GM21576 (cell line): ENCODE measurements around the gene RBFOX2.

Experiments used
- ATAC-seq: cut with Tn5 transposase; IDR thresholded peaks from one replicate; pipeline ENCODE4 v1.9.1; 2021; ENCODE audit warnings: mild to moderate bottlenecking, moderate library complexity; ENCODE audit not compliant: unreplicated experiment

Gene RBFOX2

GRCh38 chr22:35978889-35979288, 49.7 kb downstream of the RBFOX2 start:
- no peak for ATAC-seq

- ATAC-seq, result no peak
Observed at GRCh38 chr22:35978201-35978600, 50.4 kb downstream of the RBFOX2 start.

- ATAC-seq, result no peak
Observed at GRCh38 chr22:35977136-35977535, 51.5 kb downstream of the RBFOX2 start.

GRCh38 chr22:35973388-35973787, 55.2 kb downstream of the RBFOX2 start:
- ATAC-seq, result no peak

GRCh38 chr22:35972559-35972958, 56.1 kb downstream of the RBFOX2 start:
- ATAC-seq, result no peak

- ATAC-seq, result no peak
Observed at GRCh38 chr22:35971456-35972119, 57.0 kb downstream of the RBFOX2 start.

GRCh38 chr22:35970616-35971455, 57.8 kb downstream of the RBFOX2 start:
- no peak for ATAC-seq

- ATAC-seq, result no peak
Observed at GRCh38 chr22:35967046-35967397, 61.6 kb downstream of the RBFOX2 start.

- ATAC-seq, result no peak
Observed at GRCh38 chr22:35966314-35967045, 62.1 kb downstream of the RBFOX2 start.

- ATAC-seq, result no peak
Observed at GRCh38 chr22:35963237-35963810, 65.3 kb downstream of the RBFOX2 start.

GRCh38 chr22:35961480-35962295, 66.9 kb downstream of the RBFOX2 start:
- no peak for ATAC-seq

- no peak for ATAC-seq
Observed at GRCh38 chr22:35960854-35961253, 67.8 kb downstream of the RBFOX2 start.

GRCh38 chr22:35959121-35959800, 69.4 kb downstream of the RBFOX2 start:
- no peak for ATAC-seq

GRCh38 chr22:35958334-35958733, 70.3 kb downstream of the RBFOX2 start:
- ATAC-seq, result no peak

- ATAC-seq, result no peak
Observed at GRCh38 chr22:35957589-35957988, 71.0 kb downstream of the RBFOX2 start.

- ATAC-seq, result no peak
Observed at GRCh38 chr22:35956850-35957249, 71.8 kb downstream of the RBFOX2 start.

- ATAC-seq, result no peak
Observed at GRCh38 chr22:35955546-35955945, 73.1 kb downstream of the RBFOX2 start.

GRCh38 chr22:35952576-35952975, 76.0 kb downstream of the RBFOX2 start:
- ATAC-seq, result no peak

GRCh38 chr22:35950262-35950661, 78.4 kb downstream of the RBFOX2 start:
- ATAC-seq, result no peak

- no peak for ATAC-seq
Observed at GRCh38 chr22:35949243-35949642, 79.4 kb downstream of the RBFOX2 start.
